Thyroid gland (tissue), 4 donors: ENCODE data around the gene RGMB.

ENCODE experiments used
- CTCF ChIP-seq, 6 experiments: fragments of 200-600 bp in 3 of 6; fragments of 450-650 bp in 3 of 6; sonication (generic) in 3 of 6; IDR thresholded peaks; one replicate each; pipeline ENCODE4 v1.5.1; 2016 to 2019; ENCODE audit warnings: antibody characterized with exemption in 6 of 6, mild to moderate bottlenecking in 2 of 6, inconsistent platforms in 1 of 6, moderate library complexity in 1 of 6
- POLR2A ChIP-seq, 2 donors: fragments of 450-650 bp; IDR thresholded peaks; one replicate each; pipeline ENCODE4 v1.6.1; 2017; ENCODE audit warnings: antibody characterized with exemption in 2 of 2, mild to moderate bottlenecking in 2 of 2, moderate library complexity in 1 of 2

GRCh38 chr5:98750693-98751092 is 22.8 kb upstream of the RGMB start:
- TF ChIP-seq CTCF (IDR thresholded peaks at IDR 0.05) (peak in 2 of 6 experiments; percentile 16 to 38), POLR2A (IDR thresholded peaks at IDR 0.05) (no peak)
